Activated CD4-positive, alpha-beta T cell treated with anti-CD3 and anti-CD28 coated beads, Interleukin-2, Interleukin-6, amounts not matched to agents 100 ng/mL and 50 ng/mL, durations not matched to agents 16 hours and 8 hours (primary cell): Measurements from ENCODE around the gene CD81.
"Not testable (repeated sequence)": the region's sequence is repeated elsewhere in the genome, so short reads cannot be mapped to it uniquely, and the experiment has no call there.

Experiments used
- DNase-seq: peaks from one replicate; pipeline ENCODE4 v3.0.0-alpha.2; 2020

CD81 gene

DNA sequence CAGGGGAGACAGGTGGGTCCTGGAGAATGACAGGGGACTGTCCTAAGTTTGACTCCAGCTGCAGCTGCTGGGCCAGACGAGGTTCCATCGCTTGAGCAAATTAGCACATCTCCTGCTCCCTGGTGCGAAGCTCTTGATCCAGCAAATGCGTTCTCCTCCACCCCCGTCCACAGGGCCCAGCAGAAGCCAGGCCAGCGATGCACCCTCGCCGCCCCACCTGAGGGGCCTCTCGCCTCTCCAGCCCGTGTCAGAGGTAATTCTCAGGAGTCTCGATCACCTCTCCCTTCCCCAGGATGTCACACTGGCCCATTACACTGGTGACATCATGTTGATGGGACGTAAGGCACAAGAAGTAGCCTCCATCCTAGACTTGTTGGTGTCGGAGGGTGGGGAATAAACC lies 19.5 kb upstream of the CD81 start:
- not testable (repeated sequence) for DNase-seq

DNA sequence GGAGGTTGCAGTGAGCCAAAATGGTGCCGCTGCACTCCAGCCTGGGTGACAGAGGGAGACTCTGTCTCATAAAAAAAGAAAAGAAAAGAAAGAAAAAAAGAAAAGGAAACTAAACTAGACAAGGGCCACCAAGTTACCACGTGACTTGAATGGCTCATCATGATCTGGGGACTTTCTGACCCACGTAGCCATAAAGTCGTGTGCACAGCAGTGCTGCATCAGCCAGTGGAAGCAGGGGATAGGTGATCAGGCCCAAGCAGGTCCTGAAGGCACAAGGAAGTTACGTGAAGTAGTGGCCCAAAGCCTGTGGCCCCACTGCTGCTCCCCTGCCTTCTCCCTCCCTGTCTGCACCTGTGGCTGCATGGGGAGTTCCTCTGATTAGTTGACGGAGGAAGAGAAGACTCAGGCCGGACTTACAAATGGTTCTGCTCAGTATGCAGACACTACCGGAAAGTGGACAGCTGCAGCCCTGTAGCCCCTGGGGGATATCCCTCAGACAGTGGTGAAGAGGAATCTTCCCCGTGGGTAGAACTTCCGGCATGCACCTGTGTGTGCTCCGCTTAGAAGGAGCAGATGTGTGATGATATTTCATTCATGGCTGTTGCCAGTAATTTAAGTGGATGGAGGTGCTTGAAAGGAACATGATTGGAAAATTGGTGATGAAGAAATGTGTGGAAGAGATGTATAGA lies 18.2 kb upstream of the CD81 start:
- no peak for DNase-seq

DNA sequence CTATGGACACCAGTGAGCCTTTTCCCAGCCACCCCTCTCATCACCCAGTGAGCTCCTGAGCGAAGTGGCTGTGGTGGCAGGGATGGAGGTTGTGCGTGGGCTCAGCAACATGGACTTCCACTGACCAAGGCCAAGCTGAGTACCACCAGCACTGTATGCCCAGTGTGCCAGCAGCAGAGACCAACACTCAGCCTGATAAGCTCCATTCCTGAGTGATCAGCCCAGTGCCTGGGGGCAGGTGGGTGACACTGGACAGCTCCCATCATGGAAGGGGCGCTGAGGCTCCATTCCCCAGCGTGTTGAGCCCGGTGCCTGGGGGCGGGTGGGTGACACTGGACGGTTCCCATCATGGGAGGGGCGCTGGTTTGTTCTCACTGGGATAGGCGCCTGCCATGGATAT lies 17.6 kb upstream of the CD81 start:
- no peak for DNase-seq

- no peak for DNase-seq
These were observed 16.9 kb upstream of the CD81 start for GRCh38 chr11:2360081-2360642.

- DNase-seq = no peak
These were observed 15.5 kb upstream of the CD81 start for GRCh38 chr11:2361565-2361964.

GRCh38 chr11:2362414-2362813 lies 14.7 kb upstream of the CD81 start:
- no peak for DNase-seq

DNA sequence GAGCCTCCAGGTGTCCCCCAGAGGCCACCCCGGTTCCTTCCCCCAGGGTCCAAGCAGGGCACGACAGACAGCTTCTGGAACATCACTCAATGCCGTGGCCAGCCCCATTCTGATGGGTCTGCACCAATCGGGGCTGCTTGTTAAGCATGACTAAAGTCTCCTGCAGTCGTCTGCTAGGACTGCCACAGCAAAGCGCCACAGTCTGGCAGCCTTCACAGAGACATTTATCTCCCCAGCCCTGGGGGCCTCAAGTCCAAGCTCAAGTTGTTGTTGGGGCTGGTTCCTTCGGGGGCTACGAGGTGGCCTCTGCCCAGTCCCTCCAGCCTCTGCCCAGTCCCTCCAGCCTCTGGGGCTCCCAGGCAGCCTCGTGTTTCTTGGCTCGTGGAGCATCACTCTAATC lies 14.0 kb upstream of the CD81 start:
- DNase-seq = no peak

- no peak for DNase-seq
These were observed 13.3 kb upstream of the CD81 start for GRCh38 chr11:2363577-2364370.

- DNase-seq = not testable (repeated sequence)
These were observed 12.7 kb upstream of the CD81 start for GRCh38 chr11:2364386-2364785.

- no peak for DNase-seq
These were observed 11.4 kb upstream of the CD81 start for GRCh38 chr11:2365571-2366210.

GRCh38 chr11:2366276-2366675 lies 10.8 kb upstream of the CD81 start:
- no peak for DNase-seq

- DNase-seq = no peak
These were observed 10.4 kb upstream of the CD81 start for GRCh38 chr11:2366733-2367132.

DNA sequence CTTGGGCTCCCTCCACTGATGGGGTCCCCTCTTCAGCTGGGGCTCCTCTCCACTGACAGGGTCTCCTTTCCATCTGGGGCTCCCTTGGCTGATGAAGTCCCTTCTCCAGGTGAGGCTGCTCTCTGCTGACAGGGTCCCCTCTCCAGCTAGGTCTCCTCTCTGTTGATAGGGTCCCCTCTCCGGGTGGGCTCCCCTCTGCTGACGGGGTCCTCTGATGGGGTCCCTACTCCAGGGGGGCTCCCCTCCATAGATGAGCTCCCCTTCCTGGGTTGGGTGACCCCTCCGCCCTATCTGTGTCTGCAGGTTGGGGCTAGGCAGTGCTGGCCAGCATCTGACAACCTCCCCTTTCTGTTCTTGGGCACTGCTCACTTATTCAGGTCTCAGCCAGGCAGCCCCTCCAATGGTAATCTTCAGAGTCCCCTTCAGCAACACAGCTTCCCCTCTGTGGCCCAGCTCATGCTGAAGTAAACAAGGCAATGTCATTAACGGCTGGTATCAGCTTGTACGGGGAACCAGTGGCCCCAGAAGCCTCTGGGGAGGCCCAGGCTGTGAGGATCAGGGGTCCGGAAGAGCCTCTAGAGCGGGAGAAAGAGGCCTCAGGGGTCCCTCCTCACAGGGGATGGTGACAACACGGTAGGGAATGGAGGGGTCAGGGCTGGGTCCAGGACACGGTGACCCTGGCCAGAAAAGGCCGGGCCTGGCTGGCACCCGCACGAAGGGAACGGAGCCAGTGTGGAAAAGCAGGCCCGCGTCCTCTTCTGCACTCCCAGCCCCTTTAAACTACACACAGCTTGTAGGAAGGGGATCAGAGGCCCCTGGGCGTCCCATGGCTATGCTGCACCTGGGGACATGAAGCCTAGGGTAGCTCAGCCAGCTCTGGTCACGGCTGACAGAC lies 9.6 kb upstream of the CD81 start:
- no peak for DNase-seq

DNA sequence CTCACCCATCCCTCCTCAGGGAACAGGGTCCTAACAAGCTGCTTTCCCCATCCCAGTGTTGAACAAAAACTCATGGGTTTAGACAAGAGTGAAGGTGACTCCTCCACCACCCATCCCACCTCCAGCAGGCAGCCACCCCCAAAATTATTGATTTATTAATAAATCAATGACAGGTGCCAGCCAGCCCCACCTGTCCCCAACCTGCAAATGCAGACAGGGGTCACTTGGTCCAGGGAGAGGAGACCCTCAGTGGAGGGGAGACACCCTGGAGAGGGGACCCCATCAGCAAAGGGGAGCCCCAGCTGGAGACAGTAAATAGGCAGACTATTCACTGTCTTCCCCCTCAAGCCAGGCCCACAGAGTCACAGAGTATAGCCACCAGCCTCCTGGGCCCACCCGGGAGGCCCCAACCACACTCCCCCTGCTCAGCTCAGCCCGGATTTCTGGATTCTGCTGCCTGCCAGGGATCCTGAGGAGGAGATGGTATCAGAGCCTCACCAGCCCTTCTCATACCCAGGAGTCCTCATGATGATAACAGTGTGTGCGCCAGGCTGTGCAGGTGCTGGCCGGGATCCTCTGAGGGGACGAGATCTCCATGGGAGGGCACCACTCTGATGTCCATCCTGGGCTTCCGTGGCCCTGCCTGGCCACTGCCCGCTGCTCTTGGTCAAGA lies 8.8 kb upstream of the CD81 start:
- no peak for DNase-seq

- DNase-seq = no peak
These were observed 8.3 kb upstream of the CD81 start for GRCh38 chr11:2368851-2369180.

- no peak for DNase-seq
These were observed 7.8 kb upstream of the CD81 start for GRCh38 chr11:2369320-2369719.

- no peak for DNase-seq
These were observed 7.2 kb upstream of the CD81 start for GRCh38 chr11:2369896-2370295.

- DNase-seq = no peak
These were observed 2.5 kb upstream of the CD81 start for GRCh38 chr11:2374456-2375201.

GRCh38 chr11:2375341-2375853 lies 1.7 kb upstream of the CD81 start:
- no peak for DNase-seq

- DNase-seq = no peak
These were observed 1.1 kb upstream of the CD81 start for GRCh38 chr11:2375964-2376551.
